Endothelial cell of umbilical vein (primary cell): Measurements from ENCODE around the gene BAZ1A.

ENCODE experiments used
- EZH2 ChIP-seq: IDR thresholded peaks from 2 replicates; pipeline ENCODE4 v1.6.1; 2012; ENCODE audit warnings: borderline replicate concordance, low read depth, mild to moderate bottlenecking, moderate library complexity, low read length, inconsistent platforms; ENCODE audit not compliant: severe bottlenecking
- FOS ChIP-seq: IDR thresholded peaks from 2 replicates; pipeline ENCODE4 v1.6.1; 2011; ENCODE audit warnings: mild to moderate bottlenecking, low read length, moderate library complexity, borderline replicate concordance; ENCODE audit not compliant: insufficient read depth
- GATA2 ChIP-seq: IDR thresholded peaks from 2 replicates; pipeline ENCODE4 v1.7.0; 2011; ENCODE audit warnings: low read depth, mild to moderate bottlenecking, moderate library complexity, mixed read lengths, low read length; ENCODE audit not compliant: insufficient read length, insufficient read depth
- JUN ChIP-seq: IDR thresholded peaks from 2 replicates; pipeline ENCODE4 v1.6.1; 2011; ENCODE audit warnings: borderline replicate concordance, low read depth; ENCODE audit not compliant: insufficient read length, insufficient read depth
- POLR2A ChIP-seq: IDR thresholded peaks from 2 replicates; pipeline ENCODE4 v1.6.1; 2012; ENCODE audit warnings: low read depth, mild to moderate bottlenecking, control low read depth, low read length
- POLR2AphosphoS5 ChIP-seq: IDR thresholded peaks from 2 replicates; pipeline ENCODE4 v1.6.1; 2012; ENCODE audit warnings: low read depth, mild to moderate bottlenecking, control low read depth, low read length, moderate library complexity; ENCODE audit not compliant: insufficient read depth
- TF ChIP-seq, protein P1 (sequence below), 2 donors: IDR thresholded peaks; 1 replicate in 1 of 2; 2 replicates in 1 of 2; pipeline ENCODE4 v1.5.1; 2011; ENCODE audit warnings: low read length in 2 of 2, mild to moderate bottlenecking in 2 of 2, moderate library complexity in 2 of 2, control low read depth in 1 of 2, inconsistent platforms in 1 of 2, low read depth in 1 of 2; ENCODE audit not compliant: insufficient read depth in 1 of 2; ENCODE audit errors: extremely low read depth in 1 of 2
- TF ChIP-seq, protein P2 (sequence below): IDR thresholded peaks from 2 replicates; pipeline ENCODE4 v1.6.1; 2011; ENCODE audit not compliant: insufficient read depth, insufficient read length

DNA sequence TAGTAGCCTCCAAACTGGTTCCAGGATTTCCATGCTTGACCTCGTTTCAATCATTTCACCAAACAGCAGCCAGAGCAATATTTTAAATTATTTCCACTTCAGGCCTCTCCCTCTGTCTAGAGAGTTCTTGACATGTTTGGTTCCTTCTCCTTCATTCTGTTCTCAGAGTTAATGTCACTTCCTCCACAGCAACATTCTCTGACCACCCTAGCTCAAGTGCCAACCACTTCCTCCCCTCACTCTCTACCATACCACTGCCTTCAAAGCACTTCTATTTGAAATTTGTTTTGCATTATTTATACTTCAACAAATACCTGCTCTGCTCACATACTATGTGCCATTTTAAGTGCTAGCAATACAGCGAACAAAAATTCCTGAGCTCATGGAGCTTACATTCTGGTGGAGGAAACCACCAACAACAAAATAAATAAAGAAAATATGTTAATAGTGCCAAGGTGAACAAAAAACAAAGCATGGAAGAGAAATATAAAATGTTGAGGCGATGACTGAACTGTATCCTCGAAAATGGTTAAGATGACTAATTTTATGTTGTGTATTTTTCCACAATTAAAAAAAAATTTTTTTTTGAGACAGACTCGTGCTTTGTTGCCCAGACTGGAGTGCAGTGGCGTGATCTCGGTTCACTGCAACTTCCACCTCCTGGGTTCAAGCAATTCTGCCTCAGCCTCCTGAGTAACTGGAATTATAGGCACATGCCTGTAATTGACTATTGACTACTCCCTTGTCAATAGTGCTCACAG, 17.3 kb downstream of the BAZ1A start:
- TF ChIP-seq, protein P1, sequence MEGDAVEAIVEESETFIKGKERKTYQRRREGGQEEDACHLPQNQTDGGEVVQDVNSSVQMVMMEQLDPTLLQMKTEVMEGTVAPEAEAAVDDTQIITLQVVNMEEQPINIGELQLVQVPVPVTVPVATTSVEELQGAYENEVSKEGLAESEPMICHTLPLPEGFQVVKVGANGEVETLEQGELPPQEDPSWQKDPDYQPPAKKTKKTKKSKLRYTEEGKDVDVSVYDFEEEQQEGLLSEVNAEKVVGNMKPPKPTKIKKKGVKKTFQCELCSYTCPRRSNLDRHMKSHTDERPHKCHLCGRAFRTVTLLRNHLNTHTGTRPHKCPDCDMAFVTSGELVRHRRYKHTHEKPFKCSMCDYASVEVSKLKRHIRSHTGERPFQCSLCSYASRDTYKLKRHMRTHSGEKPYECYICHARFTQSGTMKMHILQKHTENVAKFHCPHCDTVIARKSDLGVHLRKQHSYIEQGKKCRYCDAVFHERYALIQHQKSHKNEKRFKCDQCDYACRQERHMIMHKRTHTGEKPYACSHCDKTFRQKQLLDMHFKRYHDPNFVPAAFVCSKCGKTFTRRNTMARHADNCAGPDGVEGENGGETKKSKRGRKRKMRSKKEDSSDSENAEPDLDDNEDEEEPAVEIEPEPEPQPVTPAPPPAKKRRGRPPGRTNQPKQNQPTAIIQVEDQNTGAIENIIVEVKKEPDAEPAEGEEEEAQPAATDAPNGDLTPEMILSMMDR (IDR thresholded peaks at IDR 0.05; ENCODE audit: extremely low read depth in 1 of 2, insufficient read depth in 1 of 2, low read depth in 1 of 2, low read length in 2 of 2): no peak
- TF ChIP-seq POLR2A (no peak), EZH2 (no peak), POLR2AphosphoS5 (no peak), GATA2 (no peak), FOS (no peak), JUN (no peak)
- TF ChIP-seq, protein P2, sequence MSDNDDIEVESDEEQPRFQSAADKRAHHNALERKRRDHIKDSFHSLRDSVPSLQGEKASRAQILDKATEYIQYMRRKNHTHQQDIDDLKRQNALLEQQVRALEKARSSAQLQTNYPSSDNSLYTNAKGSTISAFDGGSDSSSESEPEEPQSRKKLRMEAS: no peak
